HCT116 (cell line): ENCODE measurements around the gene BCAR3. TPM values are rescaled to one million over a fixed set of nuclear protein-coding genes. Genes with fewer than 3 reads are reported as not detected.

Experiments used
- ATAC-seq: fragments of 200-7000 bp; cut with Tn5 transposase; 2 replicates; pipeline ENCODE4 v1.9.1; 2020; ENCODE audit warnings: mild to moderate bottlenecking, moderate library complexity
- BruUV-seq: library from RNA; stranded (reverse); fragments of 400-500 nt; replicated peaks from 2 replicates; lab custom pipeline; 2021; lab: Mats Ljungman, UMichigan
- CTCF ChIA-PET: fragments of 300-600 bp; sonication (Branson Sonifier 250); formaldehyde crosslinking; loops from one replicate; lab custom pipeline; 2021; ENCODE audit warnings: antibody characterized with exemption; lab: Charles Lee
- POLR2A ChIA-PET: fragments of 300-600, 350-600 bp; sonication (Branson Sonifier 250); formaldehyde crosslinking; loops from one replicate; lab custom pipeline; 2021; ENCODE audit warnings: antibody characterized with exemption; lab: Charles Lee
- RAD21 ChIA-PET, 2 experiments: fragments of 300-600 bp; sonication (Branson Sonifier 250); formaldehyde crosslinking; loops; one replicate each; lab custom pipeline; 2023; ENCODE audit warnings: low total read pairs in 2 of 2; ENCODE audit not compliant: uncharacterized antibody in 2 of 2, unreplicated experiment in 2 of 2, low non-redundant PET in 1 of 2; lab: Charles Lee
- DNase-seq: peaks from one replicate; pipeline ENCODE4 v3.0.0-alpha.2; 2010; ENCODE audit warnings: low read depth, low spot score
- H2AFZ ChIP-seq: fragments of 200-600 bp; shearing (Covaris generic), sonication (generic); 2 replicates; pipeline ENCODE4 v1.6.1; 2017; ENCODE audit warnings: low read depth, mixed run types, mixed read lengths, antibody characterized with exemption, low read length; ENCODE audit not compliant: poor library complexity, severe bottlenecking
- H3K27ac ChIP-seq: 2 replicates; pipeline ENCODE4 v1.5.1; 2012; ENCODE audit warnings: low read depth, low read length
- H3K27me3 ChIP-seq: fragments of 200-600 bp; sonication (generic); 2 replicates; pipeline ENCODE4 v1.6.1; 2016; ENCODE audit warnings: mixed run types, low read length, mixed read lengths; ENCODE audit not compliant: insufficient read depth
- H3K36me3 ChIP-seq, 2 experiments: fragments of 200-500 bp in 1 of 2; fragments of 200-600 bp in 1 of 2; sonication (Bioruptor generic) in 1 of 2; sonication (generic) in 1 of 2; 2 replicates each; pipeline versions ENCODE4 v1.5.1 to v1.6.1; 2014 to 2016; ENCODE audit warnings: low read length in 2 of 2, inconsistent platforms in 1 of 2, mixed read lengths in 1 of 2, mixed run types in 1 of 2; ENCODE audit not compliant: insufficient read depth in 2 of 2, control insufficient read depth in 1 of 2
- H3K4me1 ChIP-seq, 2 experiments: fragments of 200-600 bp in 1 of 2; sonication (generic) in 1 of 2; 2 replicates each; pipeline versions ENCODE4 v1.5.1 to v1.6.1; 2012 to 2017; ENCODE audit warnings: low read length in 2 of 2, inconsistent platforms in 1 of 2, mild to moderate bottlenecking in 1 of 2, mixed read lengths in 1 of 2, mixed run types in 1 of 2, moderate library complexity in 1 of 2; ENCODE audit not compliant: insufficient read depth in 2 of 2, control insufficient read depth in 1 of 2
- H3K4me2 ChIP-seq: fragments of 200-600 bp; sonication (generic); 2 replicates; pipeline ENCODE4 v1.6.1; 2017; ENCODE audit warnings: mixed run types, low read length, mixed read lengths
- H3K4me3 ChIP-seq, 2 experiments: fragments of 200-600 bp in 1 of 2; sonication (generic) in 1 of 2; replicated peaks in 1 of 2; 2 replicates each; pipeline ENCODE4 v1.5.1; 2011 to 2016; ENCODE audit warnings: low read length in 2 of 2, control low read depth in 1 of 2, low read depth in 1 of 2, mild to moderate bottlenecking in 1 of 2, mixed read lengths in 1 of 2, mixed run types in 1 of 2
- H3K79me2 ChIP-seq: fragments of 200-600 bp; sonication (generic); 2 replicates; pipeline ENCODE4 v1.6.1; 2017; ENCODE audit warnings: mild to moderate bottlenecking, mixed run types, low read length, moderate library complexity, mixed read lengths; ENCODE audit not compliant: insufficient read depth
- H3K9ac ChIP-seq: fragments of 200-600 bp; sonication (generic); 2 replicates; pipeline ENCODE4 v1.6.1; 2016; ENCODE audit warnings: low read length, mixed read lengths
- H3K9me2 ChIP-seq: fragments of 200-600 bp; sonication (generic), shearing (Covaris generic); 2 replicates; pipeline ENCODE4 v1.6.1; 2017; ENCODE audit warnings: mixed run types, mild to moderate bottlenecking, moderate library complexity; ENCODE audit not compliant: insufficient read depth
- H3K9me3 ChIP-seq, 2 experiments: fragments of 200-500 bp in 1 of 2; fragments of 200-600 bp in 1 of 2; sonication (Bioruptor generic) in 1 of 2; sonication (generic) in 1 of 2; 2 replicates each; pipeline ENCODE4 v1.6.1; 2014 to 2017; ENCODE audit warnings: low read length in 2 of 2, mixed read lengths in 2 of 2, inconsistent platforms in 1 of 2, low read depth in 1 of 2, mild to moderate bottlenecking in 1 of 2, mixed run types in 1 of 2, moderate library complexity in 1 of 2; ENCODE audit not compliant: control insufficient read depth in 1 of 2, insufficient read depth in 1 of 2
- H4K20me1 ChIP-seq: fragments of 200-600 bp; sonication (generic), shearing (Covaris generic); 2 replicates; pipeline ENCODE4 v1.6.1; 2017; ENCODE audit warnings: mixed run types, mild to moderate bottlenecking, moderate library complexity; ENCODE audit not compliant: insufficient read depth
- EZH2phosphoT487 ChIP-seq: fragments of 200-600 bp; IDR thresholded peaks from 2 replicates; pipeline ENCODE4 v1.6.1; 2018; ENCODE audit warnings: antibody characterized with exemption, borderline replicate concordance
- FOSL1 ChIP-seq: IDR thresholded peaks from 2 replicates; pipeline ENCODE4 v1.6.1; 2012; ENCODE audit warnings: low read depth
- RAD21 ChIP-seq: IDR thresholded peaks from 2 replicates; pipeline ENCODE4 v1.6.1; 2012; ENCODE audit warnings: low read depth, mild to moderate bottlenecking
- SIN3A ChIP-seq: IDR thresholded peaks from 2 replicates; pipeline ENCODE4 v1.6.1; 2012; ENCODE audit warnings: low read depth
- SP1 ChIP-seq: IDR thresholded peaks from 2 replicates; pipeline ENCODE4 v1.6.1; 2012; ENCODE audit warnings: low read depth
- YY1 ChIP-seq: IDR thresholded peaks from 2 replicates; pipeline ENCODE4 v1.6.1; 2011; ENCODE audit warnings: low read length, low read depth, moderate library complexity, mild to moderate bottlenecking; ENCODE audit not compliant: insufficient replicate concordance; ENCODE audit errors: extremely low read depth
- ZFX ChIP-seq: fragments of 450-650 bp; IDR thresholded peaks from 2 replicates; pipeline ENCODE4 v1.6.1; 2017
- intact Hi-C: fragments of 100-400 bp; cut with micrococcal nuclease; formaldehyde crosslinking; loops from 2 replicates; pipeline ENCODE4 v1.10.0; 2022
- total RNA-seq: library from RNA; stranded (reverse); gene quantifications from one replicate; pipeline ENCODE4 v1.2.1, GENCODE V29; 2021; ENCODE audit not compliant: unreplicated experiment
- TF ChIP-seq, protein P1 (sequence below): IDR thresholded peaks from 2 replicates; pipeline ENCODE4 v1.6.1; 2011; ENCODE audit warnings: mild to moderate bottlenecking, low read length, moderate library complexity; ENCODE audit not compliant: insufficient replicate concordance; ENCODE audit errors: extremely low read depth

Gene BCAR3
- total RNA-seq, 1 experiment from 2014 or later = 24.5 TPM

DNA sequence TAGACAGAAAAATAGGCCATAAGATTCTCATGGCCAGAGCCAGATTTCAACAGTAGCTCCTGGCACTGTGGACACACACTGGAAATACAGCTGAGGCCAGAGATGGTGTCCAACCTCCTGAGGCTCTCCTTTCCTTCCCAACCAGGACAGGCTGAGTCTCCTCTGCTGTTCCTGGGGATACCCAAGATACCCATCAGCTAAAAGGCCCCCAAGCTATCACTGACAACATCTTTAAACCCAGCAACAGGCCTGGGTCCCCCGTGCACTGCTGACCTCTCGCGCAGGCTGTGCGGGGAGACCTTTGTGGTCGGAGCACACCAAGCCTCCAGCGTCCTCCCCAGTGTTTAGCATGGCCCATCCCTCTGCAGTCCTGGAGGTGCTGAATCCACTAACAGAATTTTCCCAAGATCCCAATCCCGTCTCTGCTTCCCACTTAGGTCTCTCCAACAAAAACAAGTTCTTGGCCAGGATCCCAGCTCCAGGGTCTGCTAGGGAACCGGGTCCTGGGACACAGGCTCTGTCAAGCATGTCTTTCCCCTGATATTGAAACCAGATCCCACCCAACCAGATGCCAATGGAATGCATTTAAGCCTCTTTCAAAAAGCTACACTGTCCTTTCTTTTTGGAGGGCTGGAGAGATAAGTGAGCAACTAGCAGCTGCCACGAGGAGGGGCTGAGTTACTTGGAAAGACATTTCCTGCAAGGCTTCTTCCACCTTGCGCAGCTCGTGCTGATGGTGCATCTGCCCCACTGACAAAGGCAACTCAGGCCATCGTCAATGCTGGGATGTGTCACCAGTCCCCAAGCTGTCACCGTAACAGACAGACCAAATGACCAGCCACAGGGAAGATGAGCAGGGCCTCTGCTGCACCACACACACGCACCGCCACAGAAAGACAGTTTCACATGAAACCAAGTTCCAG, 73.2 kb downstream of the BCAR3 start:
- POLR2A ChIA-PET = no interaction called here
- TF ChIP-seq YY1 = no peak
- no peak for TF ChIP-seq RAD21
- no peak for TF ChIP-seq SIN3A
- TF ChIP-seq EZH2phosphoT487 = no peak
- TF ChIP-seq ZFX = no peak
- no peak for TF ChIP-seq SP1
- TF ChIP-seq, protein P1, sequence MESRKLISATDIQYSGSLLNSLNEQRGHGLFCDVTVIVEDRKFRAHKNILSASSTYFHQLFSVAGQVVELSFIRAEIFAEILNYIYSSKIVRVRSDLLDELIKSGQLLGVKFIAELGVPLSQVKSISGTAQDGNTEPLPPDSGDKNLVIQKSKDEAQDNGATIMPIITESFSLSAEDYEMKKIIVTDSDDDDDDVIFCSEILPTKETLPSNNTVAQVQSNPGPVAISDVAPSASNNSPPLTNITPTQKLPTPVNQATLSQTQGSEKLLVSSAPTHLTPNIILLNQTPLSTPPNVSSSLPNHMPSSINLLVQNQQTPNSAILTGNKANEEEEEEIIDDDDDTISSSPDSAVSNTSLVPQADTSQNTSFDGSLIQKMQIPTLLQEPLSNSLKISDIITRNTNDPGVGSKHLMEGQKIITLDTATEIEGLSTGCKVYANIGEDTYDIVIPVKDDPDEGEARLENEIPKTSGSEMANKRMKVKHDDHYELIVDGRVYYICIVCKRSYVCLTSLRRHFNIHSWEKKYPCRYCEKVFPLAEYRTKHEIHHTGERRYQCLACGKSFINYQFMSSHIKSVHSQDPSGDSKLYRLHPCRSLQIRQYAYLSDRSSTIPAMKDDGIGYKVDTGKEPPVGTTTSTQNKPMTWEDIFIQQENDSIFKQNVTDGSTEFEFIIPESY = no peak
- no peak for TF ChIP-seq FOSL1
- no peaks in the 10 kb centered on the region; a peak in 1 of 4 replicates for H3K36me3 ChIP-seq
- no peak overlapping the region for H3K4me3 ChIP-seq
- no peak for DNase-seq
- no peak overlapping the region for H3K27ac ChIP-seq
- ATAC-seq = no peak
- H2AFZ ChIP-seq = no peak overlapping the region
- RAD21 ChIA-PET = no interaction called here
- peaks cover 5 to 56% of the 10 kb centered on the region in 2 experiments; a peak in 3 of 4 replicates for H3K4me1 ChIP-seq
- H4K20me1 ChIP-seq = peaks cover 24% of the 10 kb centered on the region; the same call in 1 of the 2 replicates
- H3K4me2 ChIP-seq = no peak overlapping the region
- no peak overlapping the region for H3K9ac ChIP-seq
- no peaks in the 10 kb centered on the region for H3K9me2 ChIP-seq
- intact Hi-C loops = no loop called here
- peaks cover 100% of the 10 kb centered on the region for H3K79me2 ChIP-seq
- no peaks in the 10 kb centered on the region for H3K9me3 ChIP-seq
- CTCF ChIA-PET = no interaction called here
- H3K27me3 ChIP-seq = no peaks in the 10 kb centered on the region
- BruUV-seq = no TSS peak
